ENCODE measurements around the gene PHF5A. TPM values are rescaled to one million over a fixed set of nuclear protein-coding genes. Genes with fewer than 3 reads are reported as not detected.

The PHF5A gene
- total RNA-seq, 1 donor from 2014 or later: 50.6 TPM

DNA sequence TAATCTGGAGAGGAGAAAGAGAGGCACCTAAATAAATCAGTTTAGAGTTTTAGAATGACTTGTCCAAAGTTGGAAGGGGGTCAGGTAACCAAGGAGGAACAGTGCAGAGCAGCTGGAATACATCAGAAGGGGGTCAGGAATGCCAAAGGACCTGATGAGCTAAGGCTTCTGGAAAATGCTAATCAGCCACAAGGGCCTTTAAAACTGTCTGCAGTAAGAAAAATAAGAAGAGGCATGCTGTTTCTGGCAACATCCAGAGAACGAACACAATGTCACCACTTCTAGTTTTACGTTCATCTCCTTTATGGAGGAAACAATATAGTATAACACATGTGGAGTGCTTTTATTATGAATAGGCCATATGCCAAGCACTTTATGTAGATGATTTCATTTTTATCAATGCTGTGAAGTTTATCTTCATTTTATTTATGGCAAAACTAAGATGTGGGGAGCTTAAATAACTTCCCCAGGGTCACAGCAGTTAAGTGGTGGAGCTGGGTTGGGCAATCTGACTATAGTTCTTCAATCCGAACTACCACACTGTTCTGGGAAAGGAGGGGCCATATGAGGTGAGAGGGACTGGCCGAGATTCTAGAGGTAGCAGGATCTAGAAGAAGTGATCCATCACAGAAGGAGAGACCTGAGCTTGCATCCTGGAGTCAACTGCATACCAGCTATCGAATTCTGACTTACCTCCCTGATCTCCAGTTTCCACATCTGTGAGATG lies 23.0 kb upstream of the PHF5A start:
- Histone ChIP-seq H3K36me3 (ENCODE audit: control insufficient read depth, insufficient read depth, low read length) (no peaks in the 10 kb centered on the region), H3K27me3 (ENCODE audit: control insufficient read depth, insufficient read depth, low read length) (no peaks in the 10 kb centered on the region), H3K4me3 (ENCODE audit: low read depth, low read length) (no peak overlapping the region)
- no peak for DNase-seq (ENCODE audit: low read depth)
- TF ChIP-seq, protein P1, sequence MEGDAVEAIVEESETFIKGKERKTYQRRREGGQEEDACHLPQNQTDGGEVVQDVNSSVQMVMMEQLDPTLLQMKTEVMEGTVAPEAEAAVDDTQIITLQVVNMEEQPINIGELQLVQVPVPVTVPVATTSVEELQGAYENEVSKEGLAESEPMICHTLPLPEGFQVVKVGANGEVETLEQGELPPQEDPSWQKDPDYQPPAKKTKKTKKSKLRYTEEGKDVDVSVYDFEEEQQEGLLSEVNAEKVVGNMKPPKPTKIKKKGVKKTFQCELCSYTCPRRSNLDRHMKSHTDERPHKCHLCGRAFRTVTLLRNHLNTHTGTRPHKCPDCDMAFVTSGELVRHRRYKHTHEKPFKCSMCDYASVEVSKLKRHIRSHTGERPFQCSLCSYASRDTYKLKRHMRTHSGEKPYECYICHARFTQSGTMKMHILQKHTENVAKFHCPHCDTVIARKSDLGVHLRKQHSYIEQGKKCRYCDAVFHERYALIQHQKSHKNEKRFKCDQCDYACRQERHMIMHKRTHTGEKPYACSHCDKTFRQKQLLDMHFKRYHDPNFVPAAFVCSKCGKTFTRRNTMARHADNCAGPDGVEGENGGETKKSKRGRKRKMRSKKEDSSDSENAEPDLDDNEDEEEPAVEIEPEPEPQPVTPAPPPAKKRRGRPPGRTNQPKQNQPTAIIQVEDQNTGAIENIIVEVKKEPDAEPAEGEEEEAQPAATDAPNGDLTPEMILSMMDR (IDR thresholded peaks at IDR 0.05; ENCODE audit: insufficient read depth, low read length, poor library complexity, severe bottlenecking): no peak

DNA sequence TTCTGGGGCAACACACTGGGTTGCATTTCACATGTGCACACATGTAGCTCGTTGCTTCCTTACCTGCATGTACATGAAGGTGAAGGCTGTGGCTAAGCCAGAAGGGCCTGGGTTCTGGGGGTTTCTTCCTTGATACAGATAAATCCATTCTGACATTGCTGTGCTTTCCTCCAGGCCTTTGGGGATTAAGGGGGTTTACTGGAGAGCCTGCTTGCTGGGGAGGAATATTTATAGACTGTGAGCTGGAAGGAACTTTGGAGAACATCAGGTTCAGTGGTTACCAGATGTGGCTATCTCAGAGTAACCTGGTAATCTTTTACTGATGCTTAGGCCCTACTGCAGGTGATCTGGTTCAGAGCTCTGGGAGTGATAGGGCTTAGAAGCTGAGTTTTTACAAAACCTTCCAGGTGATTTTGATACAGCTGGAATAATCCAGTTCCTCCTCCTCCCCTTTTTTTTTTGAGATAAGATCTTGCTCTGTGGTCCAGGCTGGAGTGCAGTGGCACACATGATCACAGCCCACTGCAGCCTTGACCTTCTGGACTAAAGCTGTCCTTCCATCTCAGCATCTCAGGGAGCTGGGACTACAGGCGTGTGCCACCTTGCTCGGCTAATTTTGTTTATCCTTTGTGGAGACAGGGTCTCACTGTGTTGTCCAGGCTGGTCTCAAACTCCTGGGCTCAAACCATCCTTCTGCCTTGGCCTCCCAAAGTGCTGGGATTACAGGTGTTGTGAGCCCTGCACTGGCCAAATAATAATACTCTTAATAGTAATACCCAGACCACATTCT lies 20.3 kb upstream of the PHF5A start:
- no peak for DNase-seq (ENCODE audit: low read depth)
- no peaks in the 10 kb centered on the region for H3K27me3 ChIP-seq (ENCODE audit: control insufficient read depth, insufficient read depth, low read length)
- TF ChIP-seq, protein P1 (IDR thresholded peaks at IDR 0.05; ENCODE audit: insufficient read depth, low read length, poor library complexity, severe bottlenecking): no peak
- H3K4me3 ChIP-seq (ENCODE audit: low read depth, low read length): no peak overlapping the region
- H3K36me3 ChIP-seq (ENCODE audit: control insufficient read depth, insufficient read depth, low read length): no peaks in the 10 kb centered on the region

DNA sequence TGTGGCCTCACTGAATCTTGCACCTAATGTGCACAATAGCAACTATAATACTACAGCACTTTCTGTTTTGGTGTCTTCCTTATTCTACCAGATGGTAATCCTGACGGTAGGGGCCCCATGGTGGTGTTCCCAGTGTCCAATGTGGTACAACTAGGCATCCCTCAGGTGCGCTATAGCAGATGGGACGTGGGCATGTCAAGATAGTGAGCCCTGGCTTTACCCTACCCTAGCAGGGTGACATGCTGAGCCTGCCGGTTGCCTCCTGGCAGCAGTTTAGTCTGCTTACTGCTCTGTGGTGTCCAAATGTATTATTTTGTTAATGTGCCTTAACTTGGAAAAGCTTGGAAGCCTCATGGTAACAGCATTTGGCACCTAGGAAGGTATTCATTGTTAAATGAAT lies 19.6 kb upstream of the PHF5A start:
- no peaks in the 10 kb centered on the region for H3K27me3 ChIP-seq (ENCODE audit: control insufficient read depth, insufficient read depth, low read length)
- TF ChIP-seq, protein P1 (IDR thresholded peaks at IDR 0.05; ENCODE audit: insufficient read depth, low read length, poor library complexity, severe bottlenecking): no peak
- no peaks in the 10 kb centered on the region for H3K36me3 ChIP-seq (ENCODE audit: control insufficient read depth, insufficient read depth, low read length)
- H3K4me3 ChIP-seq (ENCODE audit: low read depth, low read length): no peak overlapping the region
- DNase-seq (ENCODE audit: low read depth): no peak

DNA sequence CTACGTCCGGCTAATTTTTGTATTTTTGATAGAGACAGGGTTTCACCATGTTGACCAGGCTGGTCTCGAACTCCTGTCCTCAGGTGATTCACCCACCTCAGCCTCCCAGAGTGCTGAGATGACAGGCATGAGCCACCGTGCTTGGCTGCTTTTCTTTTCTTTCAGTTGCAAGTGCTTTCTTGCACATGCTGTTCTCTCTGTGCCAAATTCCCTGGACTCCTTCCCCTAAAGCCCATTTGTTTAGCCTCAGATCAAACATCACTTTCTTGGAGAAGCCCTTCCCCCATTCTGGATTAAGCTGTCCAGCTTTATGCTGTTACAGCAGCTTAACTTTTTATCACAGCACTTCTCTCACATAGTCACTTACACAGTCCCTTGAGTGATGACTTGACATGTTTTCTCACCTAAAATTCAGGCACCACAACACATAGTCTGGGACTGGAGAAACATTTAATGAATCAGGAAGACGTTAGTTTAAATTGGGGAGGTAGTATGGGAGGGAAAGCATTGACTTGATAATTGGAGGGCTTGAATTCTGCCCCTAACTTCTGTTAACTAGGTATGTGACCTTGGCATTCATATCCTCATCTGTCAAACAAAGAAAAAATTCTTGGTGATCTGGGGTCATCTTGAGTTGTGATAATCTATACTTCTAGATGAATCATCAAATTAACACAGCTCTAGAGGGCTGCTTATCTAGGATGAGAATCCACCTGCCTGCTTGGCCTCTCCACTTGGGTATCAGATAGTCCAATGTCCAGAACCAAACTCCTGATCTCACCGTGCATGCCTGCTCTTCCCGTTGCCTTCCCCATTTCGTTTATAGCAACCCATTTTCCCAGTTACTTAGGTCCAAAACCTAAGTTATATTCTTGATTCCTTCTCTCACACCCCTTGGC lies 18.8 kb upstream of the PHF5A start:
- TF ChIP-seq, protein P1 (IDR thresholded peaks at IDR 0.05; ENCODE audit: insufficient read depth, low read length, poor library complexity, severe bottlenecking): no peak
- no peak overlapping the region for H3K4me3 ChIP-seq (ENCODE audit: low read depth, low read length)

DNA sequence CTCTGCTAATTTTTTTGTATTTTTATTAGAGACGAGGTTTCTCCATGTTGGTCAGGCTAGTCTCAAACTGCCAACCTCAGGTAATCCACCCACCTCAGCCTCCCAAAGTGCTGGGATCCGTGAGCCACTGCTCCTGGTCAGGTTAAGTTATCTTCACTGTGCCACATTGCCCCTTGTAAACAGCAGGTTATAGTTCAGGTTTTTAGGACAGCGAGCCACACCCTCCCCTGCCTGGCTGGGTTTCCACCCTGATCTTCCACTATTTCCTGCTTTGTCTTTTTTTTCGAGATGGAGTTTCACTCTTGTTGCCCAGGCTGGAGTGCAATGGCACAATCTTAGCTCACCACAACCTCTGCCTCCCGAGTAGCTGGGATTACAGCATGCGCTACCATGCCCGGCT lies 16.5 kb upstream of the PHF5A start:
- H3K36me3 ChIP-seq (ENCODE audit: control insufficient read depth, insufficient read depth, low read length): no peaks in the 10 kb centered on the region
- H3K27me3 ChIP-seq (ENCODE audit: control insufficient read depth, insufficient read depth, low read length): no peaks in the 10 kb centered on the region
- no peak overlapping the region for H3K4me3 ChIP-seq (ENCODE audit: low read depth, low read length)
- no peak for DNase-seq (ENCODE audit: low read depth)
- TF ChIP-seq, protein P1 (IDR thresholded peaks at IDR 0.05; ENCODE audit: insufficient read depth, low read length, poor library complexity, severe bottlenecking): no peak

More for the DNA sequence above, 18.8 kb upstream of the PHF5A start:
- no peaks in the 10 kb centered on the region for H3K36me3 ChIP-seq (ENCODE audit: control insufficient read depth, insufficient read depth, low read length)
- no peak for DNase-seq (ENCODE audit: low read depth)
- no peaks in the 10 kb centered on the region for H3K27me3 ChIP-seq (ENCODE audit: control insufficient read depth, insufficient read depth, low read length)
